T-helper 2 cell treated with Interferon-gamma antibody and Interleukin-4, amounts not matched to agents 100 ng/mL and 5 ng/mL, for 36 hours (primary cell): Measurements from ENCODE around the gene AMY1B. TPM values are rescaled to one million over a fixed set of nuclear protein-coding genes. Genes with fewer than 3 reads are reported as not detected.
"Not testable (repeated sequence)": the region's sequence is repeated elsewhere in the genome, so short reads cannot be mapped to it uniquely, and the experiment has no call there.

ENCODE experiments used
- intact Hi-C: fragments of 100-400 bp; cut with micrococcal nuclease; formaldehyde crosslinking; loops from one replicate; pipeline ENCODE4 v1.15.1; 2023
- total RNA-seq: library from RNA; stranded (reverse); gene quantifications from 2 replicates; pipeline ENCODE4 v1.2.3, GENCODE V29; 2022

AMY1B gene
- total RNA-seq, result not detected in 2 replicates

DNA sequence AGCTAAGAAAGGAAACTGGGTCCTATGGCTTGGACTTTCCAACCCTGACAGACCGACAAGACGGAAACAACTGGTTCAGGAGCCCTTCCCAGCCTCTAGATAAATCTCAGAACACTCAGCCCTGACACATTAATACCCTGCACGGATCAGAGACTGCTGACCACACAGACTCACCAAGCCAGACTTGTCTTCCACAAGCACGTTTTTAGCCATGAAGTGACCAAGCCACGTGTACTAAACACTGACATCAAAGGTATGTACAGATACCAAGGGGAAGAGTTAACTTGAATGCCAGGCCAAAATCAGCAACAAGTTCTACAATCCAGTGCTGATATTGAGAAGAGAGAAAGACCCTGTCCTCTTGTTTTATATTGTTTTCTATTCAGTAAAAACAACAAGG, at the start of gene AMY1B:
Gene AMY1B, minus strand, starts transcription at position 101 of the 400 bp plus-strand sequence. CDS start 571 bp downstream, outside the sequence.
- intact Hi-C loops, result not testable (repeated sequence)

DNA sequence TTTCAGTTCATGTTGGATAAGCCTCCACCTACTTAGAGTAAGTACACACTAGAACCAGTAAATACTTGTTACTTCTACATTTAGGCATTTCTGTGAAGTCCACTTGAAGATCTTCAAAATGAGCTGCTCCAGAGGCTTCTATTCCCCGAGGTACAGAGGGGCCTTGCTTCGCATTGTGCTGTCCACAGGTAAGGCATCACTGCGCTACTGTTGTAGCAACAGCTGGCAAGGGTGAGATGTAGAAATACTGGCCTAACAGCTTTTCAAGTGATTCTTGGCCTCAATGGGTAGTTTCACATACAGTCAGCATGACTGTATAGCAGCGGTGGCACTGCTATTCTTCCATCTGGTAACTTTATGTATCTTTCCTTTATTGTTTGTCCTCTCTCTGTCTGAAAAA, 49.0 kb upstream of the AMY1B start:
- intact Hi-C loops, result not testable (repeated sequence)

DNA sequence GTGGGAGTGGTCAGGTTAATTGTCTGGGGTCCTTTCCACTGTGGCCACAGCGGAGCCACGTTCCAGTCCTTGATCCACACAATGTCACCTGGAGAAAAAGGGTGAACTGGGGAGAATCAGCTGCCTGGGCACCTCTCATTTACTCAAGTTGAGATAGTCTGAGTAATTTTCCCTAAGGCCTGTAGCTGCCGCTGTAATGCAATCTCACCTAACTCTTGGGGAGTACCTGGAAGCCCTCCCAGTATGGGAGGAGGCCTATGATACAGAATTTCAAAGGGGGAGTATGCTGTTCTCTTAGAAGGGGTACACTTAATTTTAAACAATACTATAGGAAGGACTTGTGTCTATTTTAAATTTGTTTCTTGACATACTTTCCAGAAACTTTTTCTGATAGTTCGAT, 48.4 kb upstream of the AMY1B start:
- intact Hi-C loops, result not testable (repeated sequence)

DNA sequence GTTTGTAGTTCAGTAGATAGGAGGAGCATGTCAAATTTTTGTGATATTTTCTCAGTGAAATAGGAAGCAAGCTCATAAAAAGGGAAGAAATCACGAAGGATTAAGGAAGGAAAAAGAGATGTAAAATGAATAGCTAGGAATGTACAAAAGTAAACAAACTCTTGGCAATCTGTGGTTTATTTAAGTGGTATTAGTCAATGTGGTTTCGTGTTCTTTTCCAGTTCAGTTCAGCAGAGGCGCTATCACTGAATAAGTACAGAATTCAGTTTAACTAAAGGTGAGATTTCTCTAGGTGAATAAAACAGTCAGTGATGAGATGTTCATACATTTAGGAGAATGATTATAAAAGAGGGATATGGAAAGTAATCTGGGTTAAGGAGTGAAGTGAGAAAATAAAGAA, 42.0 kb upstream of the AMY1B start:
- intact Hi-C loops, result not testable (repeated sequence)

DNA sequence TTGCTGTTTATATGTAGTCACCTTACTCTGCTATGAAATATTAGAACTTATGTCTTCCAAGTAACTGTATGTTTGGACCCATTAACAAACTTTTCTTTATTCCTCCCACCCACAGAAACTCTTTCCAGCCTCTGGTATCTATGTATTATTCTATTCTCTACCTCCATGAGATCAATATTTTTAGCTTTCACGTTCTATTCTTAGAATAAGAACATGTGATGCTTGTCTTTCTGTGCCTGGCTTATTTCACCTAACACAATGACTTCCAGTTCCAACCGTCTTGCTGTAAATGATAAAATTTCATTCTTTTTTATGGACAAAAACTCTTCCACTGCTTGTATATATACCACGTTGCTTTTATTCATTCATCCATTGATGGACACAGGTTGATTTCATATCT, 39.3 kb upstream of the AMY1B start:
- intact Hi-C loops, result not testable (repeated sequence)

DNA sequence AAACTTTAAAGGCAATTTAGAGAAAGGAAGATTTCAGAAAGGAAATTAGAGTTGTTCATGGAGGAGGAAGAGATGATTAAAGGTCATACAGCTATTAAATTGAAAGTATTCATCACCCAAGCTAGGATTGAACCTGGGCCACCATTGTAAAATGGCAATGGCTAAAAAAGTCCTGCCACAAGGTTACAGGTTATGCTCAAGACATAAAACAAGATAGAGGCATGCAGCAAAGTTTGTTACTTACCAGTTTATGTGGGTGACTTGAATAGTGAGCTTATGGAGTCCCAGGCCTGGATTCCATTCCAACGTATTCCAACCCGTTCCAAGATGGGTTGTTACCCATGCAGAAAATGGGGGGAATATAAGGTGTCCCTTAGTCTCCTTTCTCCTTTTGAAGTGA, 25.5 kb upstream of the AMY1B start:
- intact Hi-C loops, result not testable (repeated sequence)

DNA sequence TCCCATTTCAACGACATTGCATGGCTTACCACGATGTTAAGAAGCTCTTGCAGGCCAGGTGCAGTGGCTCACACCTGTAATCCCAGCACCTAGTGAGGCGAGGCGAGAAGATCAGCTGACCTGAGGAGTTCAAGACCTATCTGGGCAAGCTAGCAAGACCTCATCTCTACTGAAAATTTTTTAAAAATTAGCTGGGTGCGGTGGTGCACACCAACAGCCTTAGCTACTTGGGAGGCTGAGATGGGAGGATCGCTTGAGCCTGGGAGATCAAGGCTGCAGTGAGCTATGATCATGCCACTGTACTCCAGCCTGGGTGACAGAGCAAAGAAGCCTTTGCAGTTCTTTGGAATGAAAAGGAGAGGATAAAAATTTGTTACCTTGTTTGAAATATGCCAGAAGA, 21.4 kb upstream of the AMY1B start:
- intact Hi-C loops, result not testable (repeated sequence)

DNA sequence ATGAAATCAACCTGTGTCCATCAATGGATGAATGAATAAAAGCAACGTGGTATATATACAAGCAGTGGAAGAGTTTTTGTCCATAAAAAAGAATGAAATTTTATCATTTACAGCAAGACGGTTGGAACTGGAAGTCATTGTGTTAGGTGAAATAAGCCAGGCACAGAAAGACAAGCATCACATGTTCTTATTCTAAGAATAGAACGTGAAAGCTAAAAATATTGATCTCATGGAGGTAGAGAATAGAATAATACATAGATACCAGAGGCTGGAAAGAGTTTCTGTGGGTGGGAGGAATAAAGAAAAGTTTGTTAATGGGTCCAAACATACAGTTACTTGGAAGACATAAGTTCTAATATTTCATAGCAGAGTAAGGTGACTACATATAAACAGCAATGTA, 14.4 kb upstream of the AMY1B start:
- intact Hi-C loops, result not testable (repeated sequence)

DNA sequence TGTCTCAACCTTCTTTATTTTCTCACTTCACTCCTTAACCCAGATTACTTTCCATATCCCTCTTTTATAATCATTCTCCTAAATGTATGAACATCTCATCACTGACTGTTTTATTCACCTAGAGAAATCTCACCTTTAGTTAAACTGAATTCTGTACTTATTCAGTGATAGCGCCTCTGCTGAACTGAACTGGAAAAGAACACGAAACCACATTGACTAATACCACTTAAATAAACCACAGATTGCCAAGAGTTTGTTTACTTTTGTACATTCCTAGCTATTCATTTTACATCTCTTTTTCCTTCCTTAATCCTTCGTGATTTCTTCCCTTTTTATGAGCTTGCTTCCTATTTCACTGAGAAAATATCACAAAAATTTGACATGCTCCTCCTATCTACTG, 11.7 kb upstream of the AMY1B start:
- intact Hi-C loops, result not testable (repeated sequence)

DNA sequence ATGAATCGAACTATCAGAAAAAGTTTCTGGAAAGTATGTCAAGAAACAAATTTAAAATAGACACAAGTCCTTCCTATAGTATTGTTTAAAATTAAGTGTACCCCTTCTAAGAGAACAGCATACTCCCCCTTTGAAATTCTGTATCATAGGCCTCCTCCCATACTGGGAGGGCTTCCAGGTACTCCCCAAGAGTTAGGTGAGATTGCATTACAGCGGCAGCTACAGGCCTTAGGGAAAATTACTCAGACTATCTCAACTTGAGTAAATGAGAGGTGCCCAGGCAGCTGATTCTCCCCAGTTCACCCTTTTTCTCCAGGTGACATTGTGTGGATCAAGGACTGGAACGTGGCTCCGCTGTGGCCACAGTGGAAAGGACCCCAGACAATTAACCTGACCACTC, 5.2 kb upstream of the AMY1B start:
- intact Hi-C loops, result not testable (repeated sequence)

DNA sequence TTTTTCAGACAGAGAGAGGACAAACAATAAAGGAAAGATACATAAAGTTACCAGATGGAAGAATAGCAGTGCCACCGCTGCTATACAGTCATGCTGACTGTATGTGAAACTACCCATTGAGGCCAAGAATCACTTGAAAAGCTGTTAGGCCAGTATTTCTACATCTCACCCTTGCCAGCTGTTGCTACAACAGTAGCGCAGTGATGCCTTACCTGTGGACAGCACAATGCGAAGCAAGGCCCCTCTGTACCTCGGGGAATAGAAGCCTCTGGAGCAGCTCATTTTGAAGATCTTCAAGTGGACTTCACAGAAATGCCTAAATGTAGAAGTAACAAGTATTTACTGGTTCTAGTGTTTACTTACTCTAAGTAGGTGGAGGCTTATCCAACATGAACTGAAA, 4.7 kb upstream of the AMY1B start:
- intact Hi-C loops, result not testable (repeated sequence)

DNA sequence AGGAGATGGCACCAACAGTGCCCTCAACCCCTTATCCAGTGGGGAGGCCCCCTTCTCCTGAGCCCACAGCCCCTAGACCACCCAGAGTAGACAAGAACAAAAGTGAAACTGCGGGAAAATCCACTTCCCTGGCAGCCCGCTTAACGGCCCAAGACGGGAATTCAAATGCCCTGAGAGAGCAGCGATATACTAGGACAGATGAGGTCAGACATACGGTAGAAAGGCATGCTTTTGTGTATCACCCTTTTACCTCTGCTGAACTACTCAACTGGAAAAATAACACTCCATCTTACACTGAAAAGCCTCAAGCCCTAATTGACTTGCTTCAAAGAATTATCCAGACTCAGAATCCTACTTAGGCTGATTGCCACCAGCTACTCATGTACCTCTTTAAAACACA, 1.4 kb upstream of the AMY1B start:
- intact Hi-C loops, result not testable (repeated sequence)

DNA sequence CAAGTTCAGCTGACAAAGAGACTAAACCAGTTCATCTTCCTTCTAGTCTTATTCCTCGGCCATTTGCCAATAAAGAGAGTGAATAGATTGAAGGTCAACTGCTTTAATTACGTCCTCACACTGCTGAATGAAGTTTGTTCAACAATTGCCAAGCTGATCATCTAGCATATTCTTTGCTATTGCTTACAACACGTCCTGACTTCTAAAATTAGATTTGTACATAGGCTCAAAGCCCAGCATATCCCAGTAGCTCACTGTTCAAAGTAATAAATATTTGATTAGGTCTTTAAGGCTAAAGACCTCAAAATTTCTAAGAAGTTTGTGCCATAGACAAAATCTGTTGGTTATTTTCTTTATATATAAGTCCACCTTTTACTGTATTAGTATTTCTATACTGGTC, 19.7 kb downstream of the AMY1B start:
- intact Hi-C loops, result not testable (repeated sequence)

DNA sequence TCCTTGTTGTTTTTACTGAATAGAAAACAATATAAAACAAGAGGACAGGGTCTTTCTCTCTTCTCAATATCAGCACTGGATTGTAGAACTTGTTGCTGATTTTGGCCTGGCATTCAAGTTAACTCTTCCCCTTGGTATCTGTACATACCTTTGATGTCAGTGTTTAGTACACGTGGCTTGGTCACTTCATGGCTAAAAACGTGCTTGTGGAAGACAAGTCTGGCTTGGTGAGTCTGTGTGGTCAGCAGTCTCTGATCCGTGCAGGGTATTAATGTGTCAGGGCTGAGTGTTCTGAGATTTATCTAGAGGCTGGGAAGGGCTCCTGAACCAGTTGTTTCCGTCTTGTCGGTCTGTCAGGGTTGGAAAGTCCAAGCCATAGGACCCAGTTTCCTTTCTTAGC, 40.5 kb downstream of the AMY1B start, which contains the start of gene AMY1A:
Gene AMY1A, plus strand, starts transcription at position 301 of the 400 bp plus-strand sequence. CDS start 571 bp downstream, outside the sequence.
- intact Hi-C loops, result not testable (repeated sequence)

DNA sequence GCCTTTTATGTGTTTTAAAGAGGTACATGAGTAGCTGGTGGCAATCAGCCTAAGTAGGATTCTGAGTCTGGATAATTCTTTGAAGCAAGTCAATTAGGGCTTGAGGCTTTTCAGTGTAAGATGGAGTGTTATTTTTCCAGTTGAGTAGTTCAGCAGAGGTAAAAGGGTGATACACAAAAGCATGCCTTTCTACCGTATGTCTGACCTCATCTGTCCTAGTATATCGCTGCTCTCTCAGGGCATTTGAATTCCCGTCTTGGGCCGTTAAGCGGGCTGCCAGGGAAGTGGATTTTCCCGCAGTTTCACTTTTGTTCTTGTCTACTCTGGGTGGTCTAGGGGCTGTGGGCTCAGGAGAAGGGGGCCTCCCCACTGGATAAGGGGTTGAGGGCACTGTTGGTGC, 41.9 kb downstream of the AMY1B start:
- intact Hi-C loops, result not testable (repeated sequence)

DNA sequence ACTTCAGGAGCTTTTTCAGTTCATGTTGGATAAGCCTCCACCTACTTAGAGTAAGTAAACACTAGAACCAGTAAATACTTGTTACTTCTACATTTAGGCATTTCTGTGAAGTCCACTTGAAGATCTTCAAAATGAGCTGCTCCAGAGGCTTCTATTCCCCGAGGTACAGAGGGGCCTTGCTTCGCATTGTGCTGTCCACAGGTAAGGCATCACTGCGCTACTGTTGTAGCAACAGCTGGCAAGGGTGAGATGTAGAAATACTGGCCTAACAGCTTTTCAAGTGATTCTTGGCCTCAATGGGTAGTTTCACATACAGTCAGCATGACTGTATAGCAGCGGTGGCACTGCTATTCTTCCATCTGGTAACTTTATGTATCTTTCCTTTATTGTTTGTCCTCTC, 45.1 kb downstream of the AMY1B start:
- intact Hi-C loops, result not testable (repeated sequence)

DNA sequence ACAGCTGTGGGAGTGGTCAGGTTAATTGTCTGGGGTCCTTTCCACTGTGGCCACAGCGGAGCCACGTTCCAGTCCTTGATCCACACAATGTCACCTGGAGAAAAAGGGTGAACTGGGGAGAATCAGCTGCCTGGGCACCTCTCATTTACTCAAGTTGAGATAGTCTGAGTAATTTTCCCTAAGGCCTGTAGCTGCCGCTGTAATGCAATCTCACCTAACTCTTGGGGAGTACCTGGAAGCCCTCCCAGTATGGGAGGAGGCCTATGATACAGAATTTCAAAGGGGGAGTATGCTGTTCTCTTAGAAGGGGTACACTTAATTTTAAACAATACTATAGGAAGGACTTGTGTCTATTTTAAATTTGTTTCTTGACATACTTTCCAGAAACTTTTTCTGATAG, 45.7 kb downstream of the AMY1B start:
- intact Hi-C loops, result not testable (repeated sequence)

DNA sequence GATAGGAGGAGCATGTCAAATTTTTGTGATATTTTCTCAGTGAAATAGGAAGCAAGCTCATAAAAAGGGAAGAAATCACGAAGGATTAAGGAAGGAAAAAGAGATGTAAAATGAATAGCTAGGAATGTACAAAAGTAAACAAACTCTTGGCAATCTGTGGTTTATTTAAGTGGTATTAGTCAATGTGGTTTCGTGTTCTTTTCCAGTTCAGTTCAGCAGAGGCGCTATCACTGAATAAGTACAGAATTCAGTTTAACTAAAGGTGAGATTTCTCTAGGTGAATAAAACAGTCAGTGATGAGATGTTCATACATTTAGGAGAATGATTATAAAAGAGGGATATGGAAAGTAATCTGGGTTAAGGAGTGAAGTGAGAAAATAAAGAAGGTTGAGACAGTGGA, 52.1 kb downstream of the AMY1B start:
- intact Hi-C loops, result not testable (repeated sequence)

DNA sequence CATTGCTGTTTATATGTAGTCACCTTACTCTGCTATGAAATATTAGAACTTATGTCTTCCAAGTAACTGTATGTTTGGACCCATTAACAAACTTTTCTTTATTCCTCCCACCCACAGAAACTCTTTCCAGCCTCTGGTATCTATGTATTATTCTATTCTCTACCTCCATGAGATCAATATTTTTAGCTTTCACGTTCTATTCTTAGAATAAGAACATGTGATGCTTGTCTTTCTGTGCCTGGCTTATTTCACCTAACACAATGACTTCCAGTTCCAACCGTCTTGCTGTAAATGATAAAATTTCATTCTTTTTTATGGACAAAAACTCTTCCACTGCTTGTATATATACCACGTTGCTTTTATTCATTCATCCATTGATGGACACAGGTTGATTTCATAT, 54.8 kb downstream of the AMY1B start:
- intact Hi-C loops, result not testable (repeated sequence)

Other genes starting within 250 kb of the AMY1B start
- gene RNPC3, start 170.5 kb downstream of the AMY1B start, total RNA-seq, result 23.9 and 25.4 TPM in 2 replicates
- gene AMY2B, start 124.6 kb downstream of the AMY1B start, total RNA-seq, result 7.1 and 7.7 TPM in 2 replicates
- not detected in 2 replicates for gene AMY2A, start 78.8 kb downstream of the AMY1B start, total RNA-seq
- not detected in 2 replicates for gene AMY1A, start 40.5 kb downstream of the AMY1B start, total RNA-seq
- not detected in 2 replicates for gene AMY1C, start 53.7 kb upstream of the AMY1B start, total RNA-seq